ENCODE results near the gene MARF1. TPM values are rescaled to one million over a fixed set of nuclear protein-coding genes. Genes with fewer than 3 reads are reported as not detected.

Gene MARF1
- total RNA-seq, 1 donor from 2014 or later = 52.7 TPM

DNA sequence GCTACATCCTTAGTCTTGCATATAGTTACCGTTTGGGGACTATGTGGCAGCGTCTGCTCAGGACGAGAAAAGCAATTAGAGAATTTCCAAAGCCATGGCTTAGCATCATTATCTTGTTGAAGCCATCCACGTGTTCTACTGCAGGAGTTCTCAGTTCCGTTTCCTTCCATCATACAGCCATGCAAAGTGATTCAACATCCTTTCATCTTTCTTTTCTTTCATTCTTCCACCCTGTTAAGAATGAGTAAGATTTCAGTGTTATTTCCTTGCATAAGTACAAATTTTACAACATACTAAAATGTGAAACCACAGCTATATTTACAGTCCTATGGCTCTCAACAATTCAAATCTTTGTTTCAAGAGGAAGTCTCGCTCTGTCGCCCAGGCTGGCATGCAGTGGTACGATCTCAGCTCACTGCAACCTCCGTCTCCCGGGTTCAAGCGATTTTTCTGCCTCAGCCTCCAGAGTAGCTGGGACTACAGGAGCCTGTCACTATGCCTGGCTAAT, 3.8 kb downstream of the MARF1 start:
- no peak overlapping the region for H3K27ac Mint-ChIP-seq (ENCODE audit: unreplicated experiment)
- H3K4me3 Mint-ChIP-seq = peak overlapping the region; percentile 11
- peaks cover 11% of the 10 kb centered on the region for H3K36me3 Mint-ChIP-seq (ENCODE audit: low read depth)
- no peaks in the 10 kb centered on the region for H3K27me3 Mint-ChIP-seq (ENCODE audit: low read depth)
- H3K4me1 Mint-ChIP-seq = peaks cover 19% of the 10 kb centered on the region
- H3K9me3 Mint-ChIP-seq = no peaks in the 10 kb centered on the region
- no peak for DNase-seq (ENCODE audit: low read depth, low spot score)
- TF ChIP-seq, protein P1, sequence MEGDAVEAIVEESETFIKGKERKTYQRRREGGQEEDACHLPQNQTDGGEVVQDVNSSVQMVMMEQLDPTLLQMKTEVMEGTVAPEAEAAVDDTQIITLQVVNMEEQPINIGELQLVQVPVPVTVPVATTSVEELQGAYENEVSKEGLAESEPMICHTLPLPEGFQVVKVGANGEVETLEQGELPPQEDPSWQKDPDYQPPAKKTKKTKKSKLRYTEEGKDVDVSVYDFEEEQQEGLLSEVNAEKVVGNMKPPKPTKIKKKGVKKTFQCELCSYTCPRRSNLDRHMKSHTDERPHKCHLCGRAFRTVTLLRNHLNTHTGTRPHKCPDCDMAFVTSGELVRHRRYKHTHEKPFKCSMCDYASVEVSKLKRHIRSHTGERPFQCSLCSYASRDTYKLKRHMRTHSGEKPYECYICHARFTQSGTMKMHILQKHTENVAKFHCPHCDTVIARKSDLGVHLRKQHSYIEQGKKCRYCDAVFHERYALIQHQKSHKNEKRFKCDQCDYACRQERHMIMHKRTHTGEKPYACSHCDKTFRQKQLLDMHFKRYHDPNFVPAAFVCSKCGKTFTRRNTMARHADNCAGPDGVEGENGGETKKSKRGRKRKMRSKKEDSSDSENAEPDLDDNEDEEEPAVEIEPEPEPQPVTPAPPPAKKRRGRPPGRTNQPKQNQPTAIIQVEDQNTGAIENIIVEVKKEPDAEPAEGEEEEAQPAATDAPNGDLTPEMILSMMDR (conservative IDR thresholded peaks at IDR 0.05) = no peak

DNA sequence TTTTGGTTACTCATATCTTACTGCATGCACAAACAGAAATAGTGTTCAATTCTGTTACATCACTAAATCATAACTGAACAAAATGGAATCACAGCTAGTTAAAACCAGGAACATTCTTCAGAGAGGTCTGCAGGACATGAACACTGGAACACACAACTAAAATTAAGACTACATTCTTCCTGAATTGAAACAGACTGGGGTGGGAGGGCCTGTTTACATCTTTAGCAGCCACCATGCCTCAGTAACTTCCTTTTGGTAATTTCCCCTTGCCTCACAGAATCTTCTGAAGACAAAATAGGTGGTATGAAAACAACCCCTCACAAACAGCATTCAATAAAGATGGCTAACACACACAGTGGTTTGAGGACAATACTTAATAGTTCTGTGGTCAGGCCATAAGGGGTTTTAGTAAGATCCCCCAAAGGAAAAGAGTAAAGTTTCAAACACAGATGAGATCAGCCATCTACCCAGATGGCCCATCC, 6.5 kb downstream of the MARF1 start:
- H3K27ac Mint-ChIP-seq (ENCODE audit: unreplicated experiment) = no peak overlapping the region
- no peaks in the 10 kb centered on the region for H3K9me3 Mint-ChIP-seq
- TF ChIP-seq, protein P1 (conservative IDR thresholded peaks at IDR 0.05) = no peak
- DNase-seq (ENCODE audit: low read depth, low spot score) = no peak
- H3K4me3 Mint-ChIP-seq = no peak overlapping the region
- peaks cover 16% of the 10 kb centered on the region for H3K36me3 Mint-ChIP-seq (ENCODE audit: low read depth)
- no peaks in the 10 kb centered on the region for H3K27me3 Mint-ChIP-seq (ENCODE audit: low read depth)
- H3K4me1 Mint-ChIP-seq = peaks cover 3% of the 10 kb centered on the region

- H3K4me1 Mint-ChIP-seq = no peaks in the 10 kb centered on the region
- H3K27me3 Mint-ChIP-seq (ENCODE audit: low read depth) = no peaks in the 10 kb centered on the region
Observed at GRCh38 chr16:15635926-15636325, 7.0 kb downstream of the MARF1 start.

GRCh38 chr16:15631730-15632409, 11.1 kb downstream of the MARF1 start:
- H3K4me3 Mint-ChIP-seq = no peak overlapping the region
- TF ChIP-seq, protein P1 (conservative IDR thresholded peaks at IDR 0.05) = no peak
- H3K36me3 Mint-ChIP-seq (ENCODE audit: low read depth) = peaks cover 14% of the 10 kb centered on the region

More at GRCh38 chr16:15635926-15636325, 7.0 kb downstream of the MARF1 start:
- no peak overlapping the region for H3K4me3 Mint-ChIP-seq
- H3K36me3 Mint-ChIP-seq (ENCODE audit: low read depth) = peaks cover 16% of the 10 kb centered on the region
- no peak for DNase-seq (ENCODE audit: low read depth, low spot score)
- no peak overlapping the region for H3K27ac Mint-ChIP-seq (ENCODE audit: unreplicated experiment)
- H3K9me3 Mint-ChIP-seq = no peaks in the 10 kb centered on the region
- TF ChIP-seq, protein P1 (conservative IDR thresholded peaks at IDR 0.05) = no peak

DNA sequence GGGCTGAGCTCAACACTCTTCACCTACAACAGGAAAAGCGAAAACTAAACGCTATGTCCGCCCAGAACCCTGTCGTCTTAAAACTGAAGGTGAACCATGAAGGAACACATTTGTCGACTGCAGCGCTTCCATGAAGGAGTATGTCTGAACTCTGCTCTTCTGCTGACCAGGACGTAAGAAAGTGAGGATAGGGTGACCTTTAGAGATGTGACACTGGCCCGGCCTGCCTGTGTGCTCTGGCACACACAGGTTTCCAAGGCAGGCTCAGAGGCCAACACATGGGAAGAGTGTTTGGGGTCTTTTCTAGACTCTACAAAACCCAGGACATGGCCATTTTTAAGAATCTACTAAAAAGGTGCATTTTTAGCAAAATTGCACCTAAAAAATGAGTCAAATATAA, 21.1 kb downstream of the MARF1 start:
- peaks cover 14% of the 10 kb centered on the region for H3K36me3 Mint-ChIP-seq (ENCODE audit: low read depth)

More at GRCh38 chr16:15631730-15632409, 11.1 kb downstream of the MARF1 start:
- no peak for DNase-seq (ENCODE audit: low read depth, low spot score)
- no peaks in the 10 kb centered on the region for H3K4me1 Mint-ChIP-seq
- H3K27ac Mint-ChIP-seq (ENCODE audit: unreplicated experiment) = no peak overlapping the region
- no peaks in the 10 kb centered on the region for H3K27me3 Mint-ChIP-seq (ENCODE audit: low read depth)
- H3K9me3 Mint-ChIP-seq = no peaks in the 10 kb centered on the region

More for the DNA sequence above, 21.1 kb downstream of the MARF1 start:
- TF ChIP-seq, protein P1 (conservative IDR thresholded peaks at IDR 0.05) = no peak
- Mint-ChIP-seq H3K9me3 (no peaks in the 10 kb centered on the region), H3K27me3 (ENCODE audit: low read depth) (no peaks in the 10 kb centered on the region), H3K4me1 (peaks cover 7% of the 10 kb centered on the region), H3K27ac (ENCODE audit: unreplicated experiment) (no peak overlapping the region), H3K4me3 (no peak overlapping the region)
- DNase-seq (ENCODE audit: low read depth, low spot score) = no peak
